OCI-LY1 (cell line): ENCODE data around the gene NUCB1.

Source experiments
- H2AFZ ChIP-seq: fragments of 200-600 bp; sonication (generic), shearing (Covaris generic); 2 replicates; pipeline ENCODE4 v1.6.0; 2014; ENCODE audit warnings: antibody characterized with exemption, mild to moderate bottlenecking, low read length
- H3F3A ChIP-seq: fragments of 200-600 bp; sonication (generic), shearing (Covaris generic); 2 replicates; pipeline ENCODE4 v1.6.0; 2014; ENCODE audit warnings: mild to moderate bottlenecking, antibody characterized with exemption, low read length, moderate library complexity; ENCODE audit not compliant: insufficient read depth
- H3K27ac ChIP-seq: fragments of 200-600 bp; sonication (generic); 2 replicates; pipeline ENCODE4 v1.5.1; 2014; ENCODE audit warnings: low read length, mixed run types, mild to moderate bottlenecking, low read depth; ENCODE audit not compliant: poor library complexity, severe bottlenecking
- H3K27me3 ChIP-seq: fragments of 200-600 bp; sonication (generic); 2 replicates; pipeline ENCODE4 v1.6.0; 2014; ENCODE audit warnings: antibody characterized with exemption, mild to moderate bottlenecking, low read length, moderate library complexity; ENCODE audit not compliant: insufficient read depth
- H3K36me3 ChIP-seq: fragments of 200-600 bp; sonication (generic); 2 replicates; pipeline ENCODE4 v1.6.1; 2014; ENCODE audit warnings: mild to moderate bottlenecking, antibody characterized with exemption, low read length, moderate library complexity, mixed read lengths; ENCODE audit not compliant: insufficient read depth
- H3K4me1 ChIP-seq: fragments of 200-600 bp; sonication (generic); 2 replicates; pipeline ENCODE4 v1.5.1; 2014; ENCODE audit warnings: mild to moderate bottlenecking, low read length, moderate library complexity; ENCODE audit not compliant: insufficient read depth, severe bottlenecking
- H3K4me2 ChIP-seq: fragments of 200-600 bp; sonication (generic), shearing (Covaris generic); 2 replicates; pipeline ENCODE4 v1.6.1; 2014; ENCODE audit warnings: low read length
- H3K4me3 ChIP-seq: fragments of 200-600 bp; sonication (generic); 2 replicates; pipeline ENCODE4 v1.5.1; 2014; ENCODE audit warnings: low read length, low read depth, mild to moderate bottlenecking, mixed read lengths; ENCODE audit not compliant: poor library complexity, severe bottlenecking
- H3K79me2 ChIP-seq: fragments of 200-600 bp; shearing (Covaris generic); 2 replicates; pipeline ENCODE4 v1.6.1; 2016; ENCODE audit warnings: mixed run types, low read length, mixed read lengths; ENCODE audit not compliant: insufficient read depth
- H3K9ac ChIP-seq: fragments of 200-600 bp; sonication (generic), shearing (Covaris generic); 2 replicates; pipeline ENCODE4 v1.6.1; 2014; ENCODE audit warnings: mild to moderate bottlenecking, low read length, mixed read lengths
- H3K9me2 ChIP-seq: fragments of 200-600 bp; sonication (generic), shearing (Covaris generic); 2 replicates; pipeline ENCODE4 v1.6.1; 2014; ENCODE audit warnings: low read depth, mild to moderate bottlenecking, low read length, mixed read lengths
- H3K9me3 ChIP-seq: fragments of 200-600 bp; shearing (Covaris generic); 2 replicates; pipeline ENCODE4 v1.6.1; 2014; ENCODE audit warnings: low read length, mixed read lengths
- H4K20me1 ChIP-seq: fragments of 200-600 bp; sonication (generic), shearing (Covaris generic); 2 replicates; pipeline ENCODE4 v1.6.0; 2016; ENCODE audit warnings: mild to moderate bottlenecking, low read length; ENCODE audit not compliant: insufficient read depth
- EZH2 ChIP-seq: fragments of 200-600 bp; sonication (generic), shearing (Covaris generic); IDR thresholded peaks from 2 replicates; pipeline ENCODE4 v1.8.0; 2017; ENCODE audit warnings: borderline replicate concordance, mixed run types, mild to moderate bottlenecking, antibody characterized with exemption, low read length, moderate library complexity, mixed read lengths
- TF ChIP-seq, protein P1 (sequence below): fragments of 200-600 bp; sonication (generic), shearing (Covaris generic); IDR thresholded peaks from 2 replicates; pipeline ENCODE4 v1.5.1; 2017; ENCODE audit warnings: mild to moderate bottlenecking, antibody characterized with exemption, low read length, moderate library complexity, mixed read lengths

Gene NUCB1

DNA sequence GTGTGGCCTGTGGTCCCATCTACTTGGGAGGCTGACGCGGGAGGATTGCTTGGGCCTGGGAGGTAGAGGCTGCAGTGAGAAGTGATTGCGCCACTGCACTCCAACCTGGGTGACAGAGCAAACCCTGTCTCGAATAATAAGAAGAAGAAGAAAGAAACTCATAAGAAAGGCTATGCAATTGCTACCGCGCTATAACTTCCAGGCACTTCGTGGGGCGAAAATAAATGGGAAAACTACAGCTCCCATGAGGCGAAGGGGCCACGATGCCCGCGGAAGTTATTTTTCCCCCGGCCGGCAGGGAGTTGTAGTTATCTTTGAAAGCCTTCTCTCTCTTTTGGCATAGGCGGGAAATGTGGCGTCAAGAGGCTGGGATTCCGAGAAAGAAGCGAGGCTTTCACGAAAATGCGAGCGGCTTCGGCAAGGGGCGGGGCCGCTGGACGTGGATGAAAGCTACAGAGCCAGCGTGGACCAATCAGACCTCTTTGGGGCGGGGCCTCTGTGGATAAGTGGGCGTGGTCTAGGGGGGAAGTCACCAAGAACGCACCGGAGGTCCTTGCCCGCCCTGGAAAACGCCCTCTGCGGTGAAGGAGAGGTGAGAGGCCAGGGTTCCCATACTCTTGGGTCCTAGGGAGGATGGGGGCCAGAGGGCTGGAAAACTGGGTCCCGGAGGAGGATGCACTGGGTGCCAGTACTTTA lies at the start of gene NUCB1:
TSS of gene NUCB1 (plus strand) at position 532 of the 696 bp plus-strand sequence. CDS start 485 bp downstream, outside the sequence.
- Histone ChIP-seq H3K9me3 (no peaks in the 10 kb centered on the region), H3F3A (no peaks in the 10 kb centered on the region), H3K4me3 (peak within 1 kb of the TSS; percentile 80), H3K4me1 (peaks cover 5% of the 10 kb centered on the region), H3K4me2 (peak within 1 kb of the TSS; percentile 68), H4K20me1 (no peaks in the 10 kb centered on the region), H3K36me3 (peaks cover 3% of the 10 kb centered on the region; the same call in 1 of the 2 replicates), H3K27me3 (no peaks in the 10 kb centered on the region), H3K79me2 (no peaks in the 10 kb centered on the region), H3K27ac (peak within 1 kb of the TSS; percentile 1), H2AFZ (peak within 1 kb of the TSS; percentile 90; the same call in 1 of the 2 replicates), H3K9ac (peak within 1 kb of the TSS; percentile 78), H3K9me2 (no peaks in the 10 kb centered on the region)
- TF ChIP-seq, protein P1, sequence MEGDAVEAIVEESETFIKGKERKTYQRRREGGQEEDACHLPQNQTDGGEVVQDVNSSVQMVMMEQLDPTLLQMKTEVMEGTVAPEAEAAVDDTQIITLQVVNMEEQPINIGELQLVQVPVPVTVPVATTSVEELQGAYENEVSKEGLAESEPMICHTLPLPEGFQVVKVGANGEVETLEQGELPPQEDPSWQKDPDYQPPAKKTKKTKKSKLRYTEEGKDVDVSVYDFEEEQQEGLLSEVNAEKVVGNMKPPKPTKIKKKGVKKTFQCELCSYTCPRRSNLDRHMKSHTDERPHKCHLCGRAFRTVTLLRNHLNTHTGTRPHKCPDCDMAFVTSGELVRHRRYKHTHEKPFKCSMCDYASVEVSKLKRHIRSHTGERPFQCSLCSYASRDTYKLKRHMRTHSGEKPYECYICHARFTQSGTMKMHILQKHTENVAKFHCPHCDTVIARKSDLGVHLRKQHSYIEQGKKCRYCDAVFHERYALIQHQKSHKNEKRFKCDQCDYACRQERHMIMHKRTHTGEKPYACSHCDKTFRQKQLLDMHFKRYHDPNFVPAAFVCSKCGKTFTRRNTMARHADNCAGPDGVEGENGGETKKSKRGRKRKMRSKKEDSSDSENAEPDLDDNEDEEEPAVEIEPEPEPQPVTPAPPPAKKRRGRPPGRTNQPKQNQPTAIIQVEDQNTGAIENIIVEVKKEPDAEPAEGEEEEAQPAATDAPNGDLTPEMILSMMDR: no peak; the same call in 1 of the 2 replicates
- TF ChIP-seq EZH2: no peak

- Histone ChIP-seq H3K4me3 (no peak overlapping the region), H3K9me3 (no peaks in the 10 kb centered on the region), H3F3A (no peaks in the 10 kb centered on the region), H3K36me3 (no peaks in the 10 kb centered on the region), H3K9ac (no peak overlapping the region), H4K20me1 (no peaks in the 10 kb centered on the region), H3K9me2 (no peaks in the 10 kb centered on the region), H3K79me2 (no peaks in the 10 kb centered on the region), H3K4me1 (no peaks in the 10 kb centered on the region), H3K27me3 (0 out of 2 replicates have a peak, but pooled peaks cover 5% of the 10 kb centered on the region), H2AFZ (no peak overlapping the region), H3K4me2 (no peak overlapping the region), H3K27ac (no peak overlapping the region)
- TF ChIP-seq, protein P1: no peak
- no peak for TF ChIP-seq EZH2
These were observed 47.8 kb upstream of the NUCB1 start for GRCh38 chr19:48852292-48852691.

- Histone ChIP-seq H2AFZ (no peak overlapping the region), H3F3A (no peaks in the 10 kb centered on the region), H4K20me1 (no peaks in the 10 kb centered on the region), H3K27me3 (0 out of 2 replicates have a peak, but pooled peaks cover 5% of the 10 kb centered on the region), H3K4me2 (no peak overlapping the region), H3K9me2 (no peaks in the 10 kb centered on the region), H3K79me2 (no peaks in the 10 kb centered on the region), H3K36me3 (no peaks in the 10 kb centered on the region), H3K4me3 (no peak overlapping the region), H3K4me1 (no peaks in the 10 kb centered on the region), H3K9ac (no peak overlapping the region), H3K9me3 (no peaks in the 10 kb centered on the region), H3K27ac (no peak overlapping the region)
- TF ChIP-seq EZH2: no peak
- TF ChIP-seq, protein P1: no peak
These were observed 46.6 kb upstream of the NUCB1 start for GRCh38 chr19:48853483-48853882.
